ENCODE data around the gene GMIP.

The GMIP gene

GRCh38 chr19:19633711-19634515, 9.5 kb downstream of the GMIP start:
- H3K4me3 ChIP-seq (ENCODE audit: low read depth, low read length): no peak overlapping the region
- TF ChIP-seq CTCF (IDR thresholded peaks at IDR 0.05; ENCODE audit: low read depth, low read length): no peak

GRCh38 chr19:19632661-19633060, 10.8 kb downstream of the GMIP start:
- no peak for TF ChIP-seq CTCF (IDR thresholded peaks at IDR 0.05; ENCODE audit: low read depth, low read length)

GRCh38 chr19:19631346-19631745, 12.1 kb downstream of the GMIP start:
- TF ChIP-seq CTCF (IDR thresholded peaks at IDR 0.05; ENCODE audit: low read depth, low read length): no peak
- H3K4me3 ChIP-seq (ENCODE audit: low read depth, low read length): no peak overlapping the region

More at GRCh38 chr19:19632661-19633060, 10.8 kb downstream of the GMIP start:
- H3K4me3 ChIP-seq (ENCODE audit: low read depth, low read length): no peak overlapping the region

- no peak for TF ChIP-seq CTCF (IDR thresholded peaks at IDR 0.05; ENCODE audit: low read depth, low read length)
- H3K4me3 ChIP-seq (ENCODE audit: low read depth, low read length): no peak overlapping the region
Observed at GRCh38 chr19:19630426-19630825, 13.0 kb downstream of the GMIP start.

- TF ChIP-seq CTCF (IDR thresholded peaks at IDR 0.05; ENCODE audit: low read depth, low read length): no peak
- no peak overlapping the region for H3K4me3 ChIP-seq (ENCODE audit: low read depth, low read length)
Observed at GRCh38 chr19:19630062-19630414, 13.4 kb downstream of the GMIP start.

- TF ChIP-seq CTCF (IDR thresholded peaks at IDR 0.05; ENCODE audit: low read depth, low read length): no peak
- no peak overlapping the region for H3K4me3 ChIP-seq (ENCODE audit: low read depth, low read length)
Observed at GRCh38 chr19:19628501-19629134, 14.8 kb downstream of the GMIP start.
